ENCODE measurements around the gene DLST.

Gene DLST

GRCh38 chr14:74918380-74918779, 36.7 kb downstream of the DLST start:
- TF ChIP-seq PPARA (CRISPR knock-in tag; IDR thresholded peaks at IDR 0.05; ENCODE audit: borderline replicate concordance) (no peak), TCF4 (CRISPR knock-in tag; IDR thresholded peaks at IDR 0.05; ENCODE audit: borderline replicate concordance) (no peak), TOX (CRISPR knock-in tag; IDR thresholded peaks at IDR 0.05; ENCODE audit: borderline replicate concordance) (no peak), ZNF565 (CRISPR knock-in tag; conservative IDR thresholded peaks at IDR 0.05; ENCODE audit: low read depth) (no peak), RARB (CRISPR knock-in tag; IDR thresholded peaks at IDR 0.05) (no peak), BACH2 (CRISPR knock-in tag; IDR thresholded peaks at IDR 0.05; ENCODE audit: borderline replicate concordance) (no peak), GLIS3 (CRISPR knock-in tag; IDR thresholded peaks at IDR 0.05) (no peak), ZFP30 (CRISPR knock-in tag; IDR thresholded peaks at IDR 0.05) (no peak), ISL1 (CRISPR knock-in tag; IDR thresholded peaks at IDR 0.05) (no peak), ZNF70 (CRISPR knock-in tag; IDR thresholded peaks at IDR 0.05) (no peak), ESRRG (CRISPR knock-in tag; IDR thresholded peaks at IDR 0.05) (no peak), ARNTL (CRISPR knock-in tag; IDR thresholded peaks at IDR 0.05; ENCODE audit: borderline replicate concordance, low read depth) (no peak), CREB5 (CRISPR knock-in tag; IDR thresholded peaks at IDR 0.05; ENCODE audit: low read depth) (no peak)
- ATAC-seq, result no peak

GRCh38 chr14:74919421-74920165, 37.9 kb downstream of the DLST start:
- TF ChIP-seq POU6F1 (CRISPR knock-in tag; IDR thresholded peaks at IDR 0.05; ENCODE audit: borderline replicate concordance, low read depth), result no peak
- no peak for TF ChIP-seq ZC3H10 (CRISPR knock-in tag; IDR thresholded peaks at IDR 0.05)
- no peak for TF ChIP-seq ZFP30 (CRISPR knock-in tag; IDR thresholded peaks at IDR 0.05)
- TF ChIP-seq CSRNP3 (CRISPR knock-in tag; IDR thresholded peaks at IDR 0.05), result no peak
- no peak for TF ChIP-seq ISL1 (CRISPR knock-in tag; IDR thresholded peaks at IDR 0.05)
- TF ChIP-seq TSHZ2 (CRISPR knock-in tag; IDR thresholded peaks at IDR 0.05), result no peak
- no peak for TF ChIP-seq PATZ1 (CRISPR knock-in tag; IDR thresholded peaks at IDR 0.05; ENCODE audit: borderline replicate concordance)
- TF ChIP-seq SNAI2 (CRISPR knock-in tag; IDR thresholded peaks at IDR 0.05), result no peak
- no peak for TF ChIP-seq OSR1 (CRISPR knock-in tag; IDR thresholded peaks at IDR 0.05)
- no peak for TF ChIP-seq ZNF70 (CRISPR knock-in tag; IDR thresholded peaks at IDR 0.05)
- TF ChIP-seq ARNTL (CRISPR knock-in tag; IDR thresholded peaks at IDR 0.05; ENCODE audit: borderline replicate concordance, low read depth), result no peak
- TF ChIP-seq GLIS3 (CRISPR knock-in tag; IDR thresholded peaks at IDR 0.05), result no peak
- TF ChIP-seq RARB (CRISPR knock-in tag; IDR thresholded peaks at IDR 0.05), result no peak
- TF ChIP-seq CSDC2 (CRISPR knock-in tag; IDR thresholded peaks at IDR 0.05), result no peak
- TF ChIP-seq TCF4 (CRISPR knock-in tag; IDR thresholded peaks at IDR 0.05; ENCODE audit: borderline replicate concordance), result no peak
- no peak for TF ChIP-seq ESRRG (CRISPR knock-in tag; IDR thresholded peaks at IDR 0.05)
- TF ChIP-seq ZFP3 (CRISPR knock-in tag; IDR thresholded peaks at IDR 0.05), result no peak
- ATAC-seq, result no peak

All from SK-N-SH treated with all-trans-retinoic acid at 6 μM for 48 hours (cell line).